GM12878 (cell line): Measurements from ENCODE around the gene SLC35A5. TPM values are rescaled to one million over a fixed set of nuclear protein-coding genes. Genes with fewer than 3 reads are reported as not detected.

Experiments used
- ATAC-seq: fragments of 200-7000 bp; cut with Tn5 transposase; 3 replicates; pipeline ENCODE4 v1.9.1; 2020; ENCODE audit warnings: mild to moderate bottlenecking, moderate library complexity
- BruUV-seq: library from RNA; stranded (reverse); fragments of 400-500 nt; replicated peaks from 2 replicates; lab custom pipeline; 2021; lab: Mats Ljungman, UMichigan
- CTCF ChIA-PET: fragments of 300-600 bp; sonication (Branson Sonifier 250); formaldehyde crosslinking; extraction: SDS; loops from one replicate; lab custom pipeline; 2021; ENCODE audit warnings: inconsistent platforms; lab: Yijun Ruan, JAX
- POLR2A ChIA-PET: fragments of 350-600 bp; formaldehyde crosslinking; extraction: SDS; loops from one replicate; lab custom pipeline; 2021; ENCODE audit warnings: inconsistent platforms; lab: Charles Lee
- RAD21 ChIA-PET: fragments of 300-600 bp; sonication (Branson Sonifier 250); formaldehyde crosslinking; loops from one replicate; lab custom pipeline; 2023; ENCODE audit warnings: antibody characterized with exemption; ENCODE audit not compliant: unreplicated experiment; lab: Charles Lee
- SMC1A ChIA-PET: fragments of 300-600 bp; sonication (Branson Sonifier 250); formaldehyde crosslinking; loops from one replicate; lab custom pipeline; 2023; ENCODE audit not compliant: unreplicated experiment, uncharacterized antibody; lab: Charles Lee
- DNase-seq: peaks from one replicate; pipeline ENCODE4 v3.0.0-alpha.2; 2011; ENCODE audit warnings: low read depth, low spot score
- FAIRE-seq: peaks from 3 replicates; lab custom pipeline; 2011; peaks lifted over from hg19 to GRCh38; lab: Jason Lieb, UNC
- H2AFZ ChIP-seq: 2 replicates; pipeline ENCODE4 v1.6.0; 2011; ENCODE audit warnings: low read depth, low read length, control low read depth; ENCODE audit not compliant: control insufficient read depth
- H3K27ac ChIP-seq: 2 replicates; pipeline ENCODE4 v1.5.1; 2011; ENCODE audit warnings: control low read depth; ENCODE audit not compliant: control insufficient read depth, insufficient read depth
- H3K27me3 ChIP-seq, 2 experiments: replicated peaks in 1 of 2; 2 replicates each; pipeline versions ENCODE4 v1.6.0 to v1.6.1; 2011; ENCODE audit warnings: low read length in 1 of 2; ENCODE audit not compliant: control insufficient read depth in 2 of 2, insufficient read depth in 2 of 2
- H3K36me3 ChIP-seq, 2 experiments: 2 replicates each; pipeline ENCODE4 v1.5.1; 2011; ENCODE audit warnings: low read length in 1 of 2; ENCODE audit not compliant: control insufficient read depth in 2 of 2, insufficient read depth in 2 of 2
- H3K4me1 ChIP-seq: 2 replicates; pipeline ENCODE4 v1.6.1; 2011; ENCODE audit warnings: mild to moderate bottlenecking, low read length, moderate library complexity, mixed read lengths; ENCODE audit not compliant: control insufficient read depth, insufficient read depth
- H3K4me2 ChIP-seq: 2 replicates; pipeline ENCODE4 v1.6.0; 2011; ENCODE audit warnings: control low read depth; ENCODE audit not compliant: control insufficient read depth, insufficient read depth
- H3K4me3 ChIP-seq: fragments of 200-600 bp; sonication (generic); 2 replicates; pipeline ENCODE4 v1.5.1; 2016
- H3K79me2 ChIP-seq: 2 replicates; pipeline ENCODE4 v1.6.0; 2011; ENCODE audit warnings: low read length; ENCODE audit not compliant: control insufficient read depth, insufficient read depth
- H3K9ac ChIP-seq: 2 replicates; pipeline ENCODE4 v1.8.0; 2011; ENCODE audit warnings: low read length, control low read depth, mixed read lengths; ENCODE audit not compliant: control insufficient read depth, insufficient read depth
- H3K9me3 ChIP-seq: replicated peaks from 3 replicates; pipeline ENCODE4 v1.5.1; 2011; ENCODE audit warnings: mild to moderate bottlenecking, low read length; ENCODE audit not compliant: control insufficient read depth, insufficient read depth
- H4K20me1 ChIP-seq: 2 replicates; pipeline ENCODE4 v1.6.0; 2011; ENCODE audit not compliant: control insufficient read depth, insufficient read depth
- DPF2 ChIP-seq: fragments of 450-650 bp; IDR thresholded peaks from 2 replicates; pipeline ENCODE4 v1.6.1; 2017; ENCODE audit warnings: mild to moderate bottlenecking
- ETV6 ChIP-seq, 2 experiments: fragments of 450-650 bp in 1 of 2; IDR thresholded peaks in 1 of 2; conservative IDR thresholded peaks in 1 of 2; 2 replicates each; pipeline ENCODE4 v1.6.1; 2014; ENCODE audit warnings: antibody characterized with exemption in 1 of 2, borderline replicate concordance in 1 of 2, low read depth in 1 of 2, mild to moderate bottlenecking in 1 of 2, moderate library complexity in 1 of 2
- HCFC1 ChIP-seq: fragments of 150-350 bp; IDR thresholded peaks from 2 replicates; pipeline ENCODE4 v1.6.1; 2014; ENCODE audit warnings: low read length
- IKZF1 ChIP-seq: fragments of 450-650 bp; conservative IDR thresholded peaks from 2 replicates; pipeline ENCODE4 v1.6.1; 2017; ENCODE audit warnings: antibody characterized with exemption, mild to moderate bottlenecking
- POLR2AphosphoS2 ChIP-seq: IDR thresholded peaks from 2 replicates; pipeline ENCODE4 v1.6.1; 2011; ENCODE audit warnings: low read depth, mild to moderate bottlenecking, low read length, improper control_type of control experiment, moderate library complexity
- SPI1 ChIP-seq: IDR thresholded peaks from 2 replicates; pipeline ENCODE4 v1.6.1; 2011; ENCODE audit warnings: low read depth, mild to moderate bottlenecking, low read length, moderate library complexity, borderline replicate concordance; ENCODE audit not compliant: insufficient read depth
- STAT3 ChIP-seq: IDR thresholded peaks from 2 replicates; pipeline ENCODE4 v1.6.1; 2011; ENCODE audit warnings: low read depth, low read length, improper control_type of control experiment
- TCF7 ChIP-seq: IDR thresholded peaks from 2 replicates; pipeline ENCODE4 v1.6.1; 2014; ENCODE audit warnings: antibody characterized with exemption, borderline replicate concordance
- ZNF384 ChIP-seq: IDR thresholded peaks from 2 replicates; pipeline ENCODE4 v1.6.1; 2012; ENCODE audit warnings: low read depth, mild to moderate bottlenecking, low read length, improper control_type of control experiment, borderline replicate concordance
- ZNF622 ChIP-seq: fragments of 450-650 bp; IDR thresholded peaks from 2 replicates; pipeline ENCODE4 v1.6.1; 2017; ENCODE audit warnings: mild to moderate bottlenecking, inconsistent platforms
- ZSCAN29 ChIP-seq: fragments of 450-650 bp; IDR thresholded peaks from 2 replicates; pipeline ENCODE4 v1.6.1; 2017; ENCODE audit warnings: mild to moderate bottlenecking, moderate library complexity
- WGBS: methylation state at CpG from one replicate; pipeline ENCODE4 v1.1.6; 2016; ENCODE audit warnings: low lambda C conversion rate; ENCODE audit not compliant: insufficient replicate concordance, insufficient coverage; ENCODE audit errors: missing lambda C conversion rate; 5-methylcytosine and 5-hydroxymethylcytosine counted together
- in situ Hi-C: fragments of 300-500 bp; cut with MboI; formaldehyde crosslinking; loops from 9 replicates; pipeline ENCODE4 v1.14.3; 2018; ENCODE audit warnings: mixed read lengths
- intact Hi-C: fragments of 100-400 bp; cut with micrococcal nuclease; formaldehyde crosslinking; loops from one replicate; pipeline ENCODE4 v1.14.2; 2022; ENCODE audit not compliant: unreplicated experiment
- polyA plus RNA-seq, 11 experiments: library from polyadenylated mRNA; depleted of rRNA in 4 of 11; unstranded in 6 of 11; stranded (reverse) in 5 of 11; fragments of >200 nt; fragmentation: Nextera tagmentation in 4 of 11; fragmentation: Illumina TruSeq in 1 of 11; extraction: Ambion mirVana in 4 of 11; extraction: Trizol in 1 of 11; gene quantifications; 1 replicate in 1 of 11; 2 replicates in 10 of 11; pipeline versions ENCODE4 v1.2.1 to v1.2.3, GENCODE V29; 2011 to 2016; ENCODE audit warnings: inconsistent platforms in 2 of 11, missing spikeins in 2 of 11, low read depth in 1 of 11
- total RNA-seq, 4 experiments: library from RNA; depleted of rRNA in 3 of 4; stranded (reverse); fragments of >200 nt in 3 of 4; fragmentation: Illumina TruSeq in 1 of 4; extraction: Trizol in 1 of 4; gene quantifications; 2 replicates each; pipeline versions ENCODE4 v1.2.1 to v1.2.3, GENCODE V29; 2013 to 2021
- TF ChIP-seq, protein P1 (sequence below): fragments of 150-350 bp; IDR thresholded peaks from 2 replicates; pipeline ENCODE4 v1.6.1; 2016; ENCODE audit warnings: low read depth, low read length

The SLC35A5 gene
- total and polyA plus RNA-seq, 10 of the 15 experiments (the other 5 are each of a cell fraction or from before 2014, with no cell fraction given) = 10.9 to 38.1 (median 16.0) TPM

- CTCF ChIA-PET = interaction anchor here (0.7 to 1.6 kb wide), 32 partner anchors 8 to 423 kb away, joined by 3 to 47 read pairs (median 5); partner anchors contain the start of genes ATG3, CD200, SLC35A5 and SLC9C1
- H3K4me1 ChIP-seq = no peaks in the 10 kb centered on the region
- no peaks in the 10 kb centered on the region for H4K20me1 ChIP-seq
- BruUV-seq = no TSS peak
- H3K4me3 ChIP-seq = no peak overlapping the region
- H3K27me3 ChIP-seq = no peaks in the 10 kb centered on the region
- H3K36me3 ChIP-seq = peaks cover 3 to 6% of the 10 kb centered on the region in 2 experiments; a peak in 3 of 4 replicates
- no peaks in the 10 kb centered on the region; the same call in 1 of the 2 replicates for H3K79me2 ChIP-seq
- intact Hi-C loops (loop anchor here (2.0 kb wide), 2 partner anchors 394 to 418 kb away; no protein-coding TSS in a partner anchor), in situ Hi-C loops (no loop called here)
- TF ChIP-seq ETV6 (conservative IDR thresholded peaks at IDR 0.05 in 1 of 2, IDR thresholded peaks at IDR 0.05 in 1 of 2; ENCODE audit: borderline replicate concordance in 1 of 2, low read depth in 1 of 2) (no peak), TCF7 (no peak), ZNF384 (no peak), ZNF622 (no peak), STAT3 (no peak), IKZF1 (no peak), SPI1 (no peak), HCFC1 (no peak), ZSCAN29 (no peak), POLR2AphosphoS2 (no peak), DPF2 (no peak)
- TF ChIP-seq, protein P1, sequence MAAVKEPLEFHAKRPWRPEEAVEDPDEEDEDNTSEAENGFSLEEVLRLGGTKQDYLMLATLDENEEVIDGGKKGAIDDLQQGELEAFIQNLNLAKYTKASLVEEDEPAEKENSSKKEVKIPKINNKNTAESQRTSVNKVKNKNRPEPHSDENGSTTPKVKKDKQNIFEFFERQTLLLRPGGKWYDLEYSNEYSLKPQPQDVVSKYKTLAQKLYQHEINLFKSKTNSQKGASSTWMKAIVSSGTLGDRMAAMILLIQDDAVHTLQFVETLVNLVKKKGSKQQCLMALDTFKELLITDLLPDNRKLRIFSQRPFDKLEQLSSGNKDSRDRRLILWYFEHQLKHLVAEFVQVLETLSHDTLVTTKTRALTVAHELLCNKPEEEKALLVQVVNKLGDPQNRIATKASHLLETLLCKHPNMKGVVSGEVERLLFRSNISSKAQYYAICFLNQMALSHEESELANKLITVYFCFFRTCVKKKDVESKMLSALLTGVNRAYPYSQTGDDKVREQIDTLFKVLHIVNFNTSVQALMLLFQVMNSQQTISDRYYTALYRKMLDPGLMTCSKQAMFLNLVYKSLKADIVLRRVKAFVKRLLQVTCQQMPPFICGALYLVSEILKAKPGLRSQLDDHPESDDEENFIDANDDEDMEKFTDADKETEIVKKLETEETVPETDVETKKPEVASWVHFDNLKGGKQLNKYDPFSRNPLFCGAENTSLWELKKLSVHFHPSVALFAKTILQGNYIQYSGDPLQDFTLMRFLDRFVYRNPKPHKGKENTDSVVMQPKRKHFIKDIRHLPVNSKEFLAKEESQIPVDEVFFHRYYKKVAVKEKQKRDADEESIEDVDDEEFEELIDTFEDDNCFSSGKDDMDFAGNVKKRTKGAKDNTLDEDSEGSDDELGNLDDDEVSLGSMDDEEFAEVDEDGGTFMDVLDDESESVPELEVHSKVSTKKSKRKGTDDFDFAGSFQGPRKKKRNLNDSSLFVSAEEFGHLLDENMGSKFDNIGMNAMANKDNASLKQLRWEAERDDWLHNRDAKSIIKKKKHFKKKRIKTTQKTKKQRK = no peak
- H3K4me2 ChIP-seq = no peak overlapping the region
- no peak overlapping the region for H3K27ac ChIP-seq
- SMC1A ChIA-PET = interaction anchor here (0.7 to 1.6 kb wide), 17 partner anchors 10 to 431 kb away, joined by 3 to 22 read pairs (median 4); partner anchors contain the start of genes CD200 and SLC9C1
- H3K9ac ChIP-seq = no peak overlapping the region
- POLR2A ChIA-PET = no interaction called here
- RAD21 ChIA-PET = interaction anchor here (0.8 to 1.5 kb wide), 8 partner anchors 30 to 419 kb away, joined by 3 to 11 read pairs (median 6); partner anchors contain the start of gene SLC9C1
- WGBS = 95% methylated on average over 3 of the region's 3 CpGs
- FAIRE-seq (no peak), DNase-seq (no peak), ATAC-seq (no peak)
- H2AFZ ChIP-seq = no peak overlapping the region
- H3K9me3 ChIP-seq = no peaks in the 10 kb centered on the region
Measured at GRCh38 chr3:112530573-112530972, 31.3 kb upstream of the SLC35A5 start.
